ENCODE data around the gene B4GALT5. TPM values are rescaled to one million over a fixed set of nuclear protein-coding genes. Genes with fewer than 3 reads are reported as not detected.

B4GALT5 gene
- total RNA-seq, 1 experiment from 2014 or later: 63.1 TPM

- Histone ChIP-seq H3K4me2 (no peak overlapping the region), H4K20me1 (ENCODE audit: insufficient read depth) (no peaks in the 10 kb centered on the region; the same call in 1 of the 2 replicates), H3F3A (ENCODE audit: insufficient read depth, low read depth) (peaks cover 94% of the 10 kb centered on the region), H3K36me3 (ENCODE audit: low read depth) (peaks cover 48% of the 10 kb centered on the region), H3K79me2 (ENCODE audit: low read depth) (no peaks in the 10 kb centered on the region), H3K9me2 (ENCODE audit: insufficient read depth) (no peaks in the 10 kb centered on the region), H3K4me1 (replicated peaks; ENCODE audit: insufficient read depth) (peaks cover 2% of the 10 kb centered on the region), H2AFZ (no peak overlapping the region), H3K27me3 (ENCODE audit: insufficient read depth, low read depth) (no peaks in the 10 kb centered on the region), H3K4me3 (no peak overlapping the region), H3K27ac (no peak overlapping the region), H3K9me3 (ENCODE audit: insufficient read depth, low read depth) (no peaks in the 10 kb centered on the region)
- TF ChIP-seq CTCF (conservative IDR thresholded peaks at IDR 0.05) (no peak), EZH2 (IDR thresholded peaks at IDR 0.05; ENCODE audit: low read depth) (no peak)
- no TSS peak for BruUV-seq (replicated peaks)
- ChIA-PET CTCF (no interaction called here), POLR2A (ENCODE audit: unreplicated experiment) (no interaction called here)
- intact Hi-C loops (cut with micrococcal nuclease; ENCODE audit: unreplicated experiment): no loop called here
- no peak for DNase-seq
Measured at GRCh38 chr20:49633023-49633422, 80.7 kb downstream of the B4GALT5 start.

- Histone ChIP-seq H3K36me3 (ENCODE audit: low read depth) (peaks cover 40% of the 10 kb centered on the region), H3K27me3 (ENCODE audit: insufficient read depth, low read depth) (no peaks in the 10 kb centered on the region), H3K4me3 (no peak overlapping the region), H3K9me2 (ENCODE audit: insufficient read depth) (no peaks in the 10 kb centered on the region), H3K4me2 (no peak overlapping the region), H3F3A (ENCODE audit: insufficient read depth, low read depth) (peaks cover 97% of the 10 kb centered on the region), H3K4me1 (replicated peaks; ENCODE audit: insufficient read depth) (peaks cover 13% of the 10 kb centered on the region), H3K9me3 (ENCODE audit: insufficient read depth, low read depth) (no peaks in the 10 kb centered on the region), H3K27ac (peak overlapping the region; percentile 30), H4K20me1 (ENCODE audit: insufficient read depth) (no peaks in the 10 kb centered on the region; the same call in 1 of the 2 replicates), H3K79me2 (ENCODE audit: low read depth) (no peaks in the 10 kb centered on the region), H2AFZ (no peak overlapping the region)
- TF ChIP-seq CTCF (conservative IDR thresholded peaks at IDR 0.05) (no peak), EZH2 (IDR thresholded peaks at IDR 0.05; ENCODE audit: low read depth) (no peak)
- ChIA-PET CTCF (no interaction called here), POLR2A (ENCODE audit: unreplicated experiment) (no interaction called here)
- no TSS peak for BruUV-seq (replicated peaks)
- no peak for DNase-seq
- intact Hi-C loops (cut with micrococcal nuclease; ENCODE audit: unreplicated experiment): no loop called here
Measured at GRCh38 chr20:49631856-49632418, 81.7 kb downstream of the B4GALT5 start.

GRCh38 chr20:49631061-49631716 lies 82.5 kb downstream of the B4GALT5 start:
- Histone ChIP-seq H3K4me3 (no peak overlapping the region), H3K9me2 (ENCODE audit: insufficient read depth) (no peaks in the 10 kb centered on the region), H3K9me3 (ENCODE audit: insufficient read depth, low read depth) (no peaks in the 10 kb centered on the region), H3K27me3 (ENCODE audit: insufficient read depth, low read depth) (no peaks in the 10 kb centered on the region), H3K36me3 (ENCODE audit: low read depth) (peaks cover 35% of the 10 kb centered on the region), H3K4me1 (replicated peaks; ENCODE audit: insufficient read depth) (peaks cover 19% of the 10 kb centered on the region), H3K27ac (peak overlapping the region; percentile 30), H3F3A (ENCODE audit: insufficient read depth, low read depth) (peaks cover 96% of the 10 kb centered on the region), H2AFZ (no peak overlapping the region), H4K20me1 (ENCODE audit: insufficient read depth) (no peaks in the 10 kb centered on the region; the same call in 1 of the 2 replicates), H3K79me2 (ENCODE audit: low read depth) (no peaks in the 10 kb centered on the region), H3K4me2 (no peak overlapping the region)
- TF ChIP-seq EZH2 (IDR thresholded peaks at IDR 0.05; ENCODE audit: low read depth) (no peak), CTCF (conservative IDR thresholded peaks at IDR 0.05) (no peak)
- BruUV-seq (replicated peaks): no TSS peak
- POLR2A ChIA-PET (ENCODE audit: unreplicated experiment): interaction anchor here (0.6 kb wide), 2 partner anchors 44 to 285 kb away, joined by 3 read pairs; no protein-coding TSS in a partner anchor
- intact Hi-C loops (cut with micrococcal nuclease; ENCODE audit: unreplicated experiment): no loop called here
- no peak for DNase-seq
- CTCF ChIA-PET: interaction anchor here (0.6 to 1.0 kb wide), 4 partner anchors 64 to 255 kb away, joined by 3 read pairs; no protein-coding TSS in a partner anchor

All from PC-9 (cell line).